ENCODE measurements around the gene MPV17.
"Not testable (repeated sequence)": the region's sequence is repeated elsewhere in the genome, so short reads cannot be mapped to it uniquely, and the experiment has no call there.

Gene MPV17

GRCh38 chr2:27322301-27322765 lies 564 bp downstream of the MPV17 start:
- FAIRE-seq = no peak

- no peak for FAIRE-seq
Measured at GRCh38 chr2:27320958-27321543, 1.8 kb downstream of the MPV17 start.

- FAIRE-seq = not testable (repeated sequence)
Measured at GRCh38 chr2:27319839-27320238, 3.1 kb downstream of the MPV17 start.

GRCh38 chr2:27316655-27317412 lies 6.1 kb downstream of the MPV17 start:
- no peak for FAIRE-seq

- no peak for FAIRE-seq
Measured at GRCh38 chr2:27315122-27315521, 7.8 kb downstream of the MPV17 start.

GRCh38 chr2:27314709-27315108 lies 8.2 kb downstream of the MPV17 start:
- no peak for FAIRE-seq

- no peak for FAIRE-seq
Measured at GRCh38 chr2:27313882-27314645, 8.8 kb downstream of the MPV17 start.

GRCh38 chr2:27312152-27312551 lies 10.7 kb downstream of the MPV17 start:
- FAIRE-seq = no peak

- no peak for FAIRE-seq
Measured at GRCh38 chr2:27309651-27310050, 13.2 kb downstream of the MPV17 start.

- FAIRE-seq = no peak
Measured at GRCh38 chr2:27308359-27308881, 14.5 kb downstream of the MPV17 start, which contains the start of gene UCN. Gene UCN (minus strand): TSS chr2:27308445. CDS start chr2:27307895, 550 bp downstream.

GRCh38 chr2:27307545-27308358 lies 15.1 kb downstream of the MPV17 start:
- no peak for FAIRE-seq

GRCh38 chr2:27307287-27307544 lies 15.7 kb downstream of the MPV17 start:
- no peak for FAIRE-seq

- no peak for FAIRE-seq
Measured at GRCh38 chr2:27306573-27307286, 16.2 kb downstream of the MPV17 start.

- FAIRE-seq = no peak
Measured at GRCh38 chr2:27306136-27306535, 16.8 kb downstream of the MPV17 start.

- FAIRE-seq = no peak
Measured at GRCh38 chr2:27305516-27305915, 17.4 kb downstream of the MPV17 start.

GRCh38 chr2:27304488-27305240 lies 18.2 kb downstream of the MPV17 start:
- no peak for FAIRE-seq

GRCh38 chr2:27303093-27304025 lies 19.5 kb downstream of the MPV17 start:
- FAIRE-seq = peak; percentile 58

GRCh38 chr2:27300606-27301005 lies 22.3 kb downstream of the MPV17 start:
- FAIRE-seq = not testable (repeated sequence)

- no peak for FAIRE-seq
Measured at GRCh38 chr2:27298391-27299080, 24.4 kb downstream of the MPV17 start.

Data from endometrium (tissue), 2 donors.